Testis (tissue), 3 donors: ENCODE measurements around the gene DDX49. TPM values are rescaled to one million over a fixed set of nuclear protein-coding genes. Genes with fewer than 3 reads are reported as not detected.

Experiments
- DNase-seq: peaks from one replicate; pipeline ENCODE4 v3.0.0-alpha.2; 2019
- H3K27ac ChIP-seq, 2 donors: fragments of 200-600 bp; sonication (generic); one replicate each; pipeline ENCODE4 v1.5.1; 2019
- H3K27me3 ChIP-seq: fragments of 200-600 bp; sonication (generic); one replicate; pipeline ENCODE4 v1.5.1; 2019
- H3K36me3 ChIP-seq: fragments of 200-600 bp; sonication (generic); one replicate; pipeline ENCODE4 v1.5.1; 2017; ENCODE audit warnings: low read depth; ENCODE audit errors: missing control alignments
- H3K4me1 ChIP-seq: fragments of 200-600 bp; sonication (generic); one replicate; pipeline ENCODE4 v1.5.1; 2019
- H3K4me3 ChIP-seq, 2 donors: fragments of 200-600 bp; sonication (generic); one replicate each; pipeline ENCODE4 v1.5.1; 2017 to 2019
- H3K9me3 ChIP-seq: fragments of 200-600 bp; sonication (generic); one replicate; pipeline ENCODE4 v1.5.1; 2017
- POLR2A ChIP-seq: fragments of 450-650 bp; IDR thresholded peaks from one replicate; pipeline ENCODE4 v1.6.1; 2017; ENCODE audit warnings: antibody characterized with exemption, mild to moderate bottlenecking, moderate library complexity
- WGBS, 2 donors: methylation state at CpG; one replicate each; pipeline ENCODE4 v1.1.5; 2018; 5-methylcytosine and 5-hydroxymethylcytosine counted together
- intact Hi-C: fragments of 100-400 bp; cut with DNase I; formaldehyde crosslinking; loops from one replicate; pipeline ENCODE4 v1.15.1; 2023; ENCODE audit warnings: low total_unique reads
- polyA plus RNA-seq: library from polyadenylated mRNA; stranded (reverse); fragments of 350-450 nt; fragmentation: Illumina TruSeq; extraction: RNeasy Lipid Tissue Mini Kit (QIAGEN cat#74804); gene quantifications from one replicate; pipeline ENCODE4 v1.2.3, GENCODE V29; 2014; ENCODE audit warnings: low read depth, low replicate concordance; ENCODE audit not compliant: insufficient read depth
- total RNA-seq, 2 donors: library from RNA; depleted of rRNA; stranded (reverse); fragments of >200 nt; gene quantifications; one replicate each; pipeline ENCODE4 v1.2.3, GENCODE V29; 2016
- TF ChIP-seq, protein P1 (sequence below), 3 experiments: fragments of 450-650 bp in 2 of 3; fragments of 200-600 bp in 1 of 3; sonication (generic) in 1 of 3; IDR thresholded peaks; one replicate each; pipeline ENCODE4 v1.5.1; 2016 to 2019; ENCODE audit warnings: antibody characterized with exemption in 3 of 3, mild to moderate bottlenecking in 2 of 3, moderate library complexity in 1 of 3

Gene DDX49
- total and polyA plus RNA-seq, 3 donors from 2014 or later, result 65.6 to 95.6 (median 84.8) TPM

DNA sequence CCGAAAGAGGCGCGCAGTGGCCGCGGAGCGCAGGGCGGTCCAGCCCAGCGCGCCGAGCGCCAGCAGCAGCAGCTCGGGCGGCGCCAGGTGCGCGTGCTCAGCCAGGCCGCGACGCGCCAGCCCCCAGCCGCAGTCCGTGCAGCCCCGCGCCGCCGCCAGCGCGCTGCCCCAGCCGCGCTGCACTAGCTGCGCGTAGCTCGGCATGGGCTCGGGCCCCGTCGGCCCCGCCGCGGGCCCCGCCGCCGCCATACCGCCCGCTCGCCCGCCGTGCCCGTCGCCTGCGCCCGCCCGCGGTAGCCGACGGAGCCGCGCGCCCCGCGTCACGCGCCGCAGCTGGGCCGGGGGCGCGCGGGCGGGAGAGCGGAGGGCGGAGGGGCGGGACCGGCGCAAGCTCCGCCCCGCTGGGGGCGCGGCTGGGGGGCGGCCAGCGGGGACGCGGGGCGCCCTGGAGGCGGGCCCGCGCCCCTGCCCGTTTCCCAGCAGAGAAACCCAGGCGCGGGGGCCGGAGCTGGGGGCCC lies 23.6 kb upstream of the DDX49 start, which contains the start of gene CERS1:
CERS1 (minus strand) TSS at position 335 of the 518 bp plus-strand sequence; CDS start at position 249, 86 bp downstream.
- TF ChIP-seq, protein P1, sequence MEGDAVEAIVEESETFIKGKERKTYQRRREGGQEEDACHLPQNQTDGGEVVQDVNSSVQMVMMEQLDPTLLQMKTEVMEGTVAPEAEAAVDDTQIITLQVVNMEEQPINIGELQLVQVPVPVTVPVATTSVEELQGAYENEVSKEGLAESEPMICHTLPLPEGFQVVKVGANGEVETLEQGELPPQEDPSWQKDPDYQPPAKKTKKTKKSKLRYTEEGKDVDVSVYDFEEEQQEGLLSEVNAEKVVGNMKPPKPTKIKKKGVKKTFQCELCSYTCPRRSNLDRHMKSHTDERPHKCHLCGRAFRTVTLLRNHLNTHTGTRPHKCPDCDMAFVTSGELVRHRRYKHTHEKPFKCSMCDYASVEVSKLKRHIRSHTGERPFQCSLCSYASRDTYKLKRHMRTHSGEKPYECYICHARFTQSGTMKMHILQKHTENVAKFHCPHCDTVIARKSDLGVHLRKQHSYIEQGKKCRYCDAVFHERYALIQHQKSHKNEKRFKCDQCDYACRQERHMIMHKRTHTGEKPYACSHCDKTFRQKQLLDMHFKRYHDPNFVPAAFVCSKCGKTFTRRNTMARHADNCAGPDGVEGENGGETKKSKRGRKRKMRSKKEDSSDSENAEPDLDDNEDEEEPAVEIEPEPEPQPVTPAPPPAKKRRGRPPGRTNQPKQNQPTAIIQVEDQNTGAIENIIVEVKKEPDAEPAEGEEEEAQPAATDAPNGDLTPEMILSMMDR (IDR thresholded peaks at IDR 0.05), result no peak
- TF ChIP-seq POLR2A, result no peak
- peak within 1 kb of the TSS; percentile 50 to 65 for H3K4me3 ChIP-seq
- DNase-seq, result no peak
- no peaks in the 10 kb centered on the region for H3K27me3 ChIP-seq
- H3K36me3 ChIP-seq, result no peaks in the 10 kb centered on the region
- peak within 1 kb of the TSS; percentile 53 to 72 for H3K27ac ChIP-seq
- 2% methylated on average over 32 of the region's 89 CpGs; no CpG with 5 or more reads in 1 of the 2 donors for WGBS, 2 donors
- no peaks in the 10 kb centered on the region for H3K9me3 ChIP-seq
- H3K4me1 ChIP-seq, result peaks cover 21% of the 10 kb centered on the region
- intact Hi-C loops, result no loop called here

GRCh38 chr19:18896421-18896841 lies 23.1 kb upstream of the DDX49 start:
- Histone ChIP-seq H3K36me3 (no peaks in the 10 kb centered on the region), H3K27ac (no peak overlapping the region), H3K4me1 (peaks cover 21% of the 10 kb centered on the region), H3K9me3 (no peaks in the 10 kb centered on the region), H3K4me3 (peak overlapping the region; percentile 26 to 54), H3K27me3 (no peaks in the 10 kb centered on the region)
- WGBS, 2 donors, result 18 to 28% methylated on average over 5 to 13 of the region's 33 CpGs
- TF ChIP-seq, protein P1 (IDR thresholded peaks at IDR 0.05), result peak in 1 of 3 experiments; percentile 13
- no peak for TF ChIP-seq POLR2A
- intact Hi-C loops, result no loop called here
- peak; percentile 90 for DNase-seq

DNA sequence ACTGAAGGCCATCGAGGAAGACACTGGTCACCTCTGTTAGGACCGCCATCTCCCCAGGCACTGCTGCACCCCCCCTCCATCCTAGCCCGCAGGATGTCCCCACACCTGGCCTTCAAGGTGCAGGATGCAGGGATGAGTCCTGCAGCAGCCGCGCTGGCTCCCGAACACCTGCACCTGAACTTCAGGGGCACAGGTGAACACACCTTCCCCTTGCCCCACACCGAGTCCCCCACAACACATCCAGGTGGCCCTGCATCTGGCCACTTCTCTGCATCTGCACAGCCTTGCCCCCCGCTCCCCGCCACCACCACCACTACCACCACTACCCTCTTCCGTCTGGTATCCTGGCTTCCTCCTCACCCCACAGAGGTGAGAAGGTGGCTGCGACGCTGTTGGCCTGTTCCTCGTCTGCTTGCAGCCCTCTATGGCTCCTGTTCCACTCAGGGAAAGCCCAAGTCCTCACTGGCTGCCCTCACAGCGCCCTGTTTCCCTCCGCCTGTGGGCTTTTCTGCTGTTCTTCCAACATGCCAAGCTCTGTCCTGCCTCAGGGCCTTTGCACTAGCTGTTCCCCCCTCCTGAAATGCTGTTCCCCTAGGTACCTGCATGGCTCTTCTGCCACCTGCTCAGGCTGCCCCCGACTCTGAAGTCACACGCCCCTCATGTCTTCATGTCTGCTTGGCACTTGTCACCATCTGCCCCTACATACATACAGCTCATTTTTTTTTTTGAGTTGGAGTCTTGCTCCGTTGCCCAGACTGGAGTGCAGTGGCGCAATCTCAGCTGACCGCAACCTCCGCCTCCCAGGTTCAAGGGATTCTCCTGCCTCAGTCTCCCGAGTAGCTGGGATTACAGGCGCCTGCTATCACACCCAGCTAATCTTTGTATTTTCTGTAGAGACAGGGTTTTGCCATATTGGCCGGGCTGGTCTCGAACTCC lies 22.2 kb upstream of the DDX49 start:
- intact Hi-C loops, result no loop called here
- no peak for DNase-seq
- Histone ChIP-seq H3K9me3 (no peaks in the 10 kb centered on the region), H3K27me3 (no peaks in the 10 kb centered on the region), H3K36me3 (no peaks in the 10 kb centered on the region), H3K4me3 (no peak overlapping the region), H3K27ac (no peak overlapping the region), H3K4me1 (peaks cover 21% of the 10 kb centered on the region)
- TF ChIP-seq, protein P1 (IDR thresholded peaks at IDR 0.05), result no peak
- TF ChIP-seq POLR2A, result no peak
- 89 to 92% methylated on average over 18 to 25 of the region's 25 CpGs for WGBS, 2 donors

- peak overlapping the region in 1 of 2 donors; percentile 56 for H3K27ac ChIP-seq
- peaks cover 21% of the 10 kb centered on the region for H3K4me1 ChIP-seq
- no peaks in the 10 kb centered on the region for H3K36me3 ChIP-seq
- intact Hi-C loops, result no loop called here
- no peaks in the 10 kb centered on the region for H3K9me3 ChIP-seq
- H3K27me3 ChIP-seq, result no peaks in the 10 kb centered on the region
- WGBS, 2 donors, result 52 to 62% methylated on average over 5 to 16 of the region's 18 CpGs
- DNase-seq, result no peak
- no peak overlapping the region for H3K4me3 ChIP-seq
- TF ChIP-seq, protein P1 (IDR thresholded peaks at IDR 0.05), result no peak
- TF ChIP-seq POLR2A, result no peak
Measured at GRCh38 chr19:18898081-18898606, 21.4 kb upstream of the DDX49 start.
